Esophagus muscularis mucosa (tissue), 4 donors: ENCODE measurements around the gene MCM3.

Experiments
- EP300 ChIP-seq: sonication (generic); formaldehyde crosslinking; IDR thresholded peaks from one replicate; pipeline ENCODE4 v1.6.1; 2017; ENCODE audit warnings: antibody characterized with exemption
- POLR2A ChIP-seq: fragments of 450-650 bp; IDR thresholded peaks from one replicate; pipeline ENCODE4 v1.6.1; 2017; ENCODE audit warnings: antibody characterized with exemption, moderate library complexity, mild to moderate bottlenecking, low read depth
- POLR2AphosphoS5 ChIP-seq, 2 donors: sonication (generic); formaldehyde crosslinking; IDR thresholded peaks; one replicate each; pipeline ENCODE4 v1.6.1; 2017; ENCODE audit warnings: antibody characterized with exemption in 2 of 2
- TF ChIP-seq, protein P1 (sequence below), 3 experiments: fragments of 200-600 bp in 2 of 3; fragments of 450-650 bp in 1 of 3; sonication (generic) in 2 of 3; IDR thresholded peaks; one replicate each; pipeline ENCODE4 v1.5.1; 2017 to 2019; ENCODE audit warnings: antibody characterized with exemption in 3 of 3, mild to moderate bottlenecking in 2 of 3, moderate library complexity in 1 of 3

DNA sequence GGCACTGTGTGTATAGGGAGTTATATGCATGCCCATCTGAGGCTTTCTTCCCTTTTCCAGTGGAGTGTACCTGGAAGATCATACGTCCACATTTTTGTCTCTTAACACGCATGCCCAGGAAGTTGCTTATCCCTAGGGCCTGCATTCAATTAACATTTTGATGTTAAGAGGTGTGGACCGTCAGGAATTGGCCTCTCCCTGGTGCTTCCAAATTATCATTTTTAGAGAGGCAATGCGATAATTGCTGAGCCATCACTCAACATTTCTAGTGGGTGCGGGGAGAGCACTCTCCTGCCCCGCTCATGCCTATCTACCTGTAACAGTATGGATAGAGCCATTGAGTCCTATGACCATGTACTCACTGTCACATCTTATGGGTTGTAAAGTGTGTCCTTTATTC lies 39.6 kb upstream of the MCM3 start:
- TF ChIP-seq, protein P1, sequence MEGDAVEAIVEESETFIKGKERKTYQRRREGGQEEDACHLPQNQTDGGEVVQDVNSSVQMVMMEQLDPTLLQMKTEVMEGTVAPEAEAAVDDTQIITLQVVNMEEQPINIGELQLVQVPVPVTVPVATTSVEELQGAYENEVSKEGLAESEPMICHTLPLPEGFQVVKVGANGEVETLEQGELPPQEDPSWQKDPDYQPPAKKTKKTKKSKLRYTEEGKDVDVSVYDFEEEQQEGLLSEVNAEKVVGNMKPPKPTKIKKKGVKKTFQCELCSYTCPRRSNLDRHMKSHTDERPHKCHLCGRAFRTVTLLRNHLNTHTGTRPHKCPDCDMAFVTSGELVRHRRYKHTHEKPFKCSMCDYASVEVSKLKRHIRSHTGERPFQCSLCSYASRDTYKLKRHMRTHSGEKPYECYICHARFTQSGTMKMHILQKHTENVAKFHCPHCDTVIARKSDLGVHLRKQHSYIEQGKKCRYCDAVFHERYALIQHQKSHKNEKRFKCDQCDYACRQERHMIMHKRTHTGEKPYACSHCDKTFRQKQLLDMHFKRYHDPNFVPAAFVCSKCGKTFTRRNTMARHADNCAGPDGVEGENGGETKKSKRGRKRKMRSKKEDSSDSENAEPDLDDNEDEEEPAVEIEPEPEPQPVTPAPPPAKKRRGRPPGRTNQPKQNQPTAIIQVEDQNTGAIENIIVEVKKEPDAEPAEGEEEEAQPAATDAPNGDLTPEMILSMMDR (IDR thresholded peaks at IDR 0.05): no peak
- TF ChIP-seq POLR2A (no peak), EP300 (no peak), POLR2AphosphoS5 (IDR thresholded peaks at IDR 0.05) (no peak)
